ENCODE measurements around the gene CPPED1.

CPPED1 gene

GRCh38 chr16:12721841-12722421, 81.8 kb downstream of the CPPED1 start:
- TF ChIP-seq, protein P1, sequence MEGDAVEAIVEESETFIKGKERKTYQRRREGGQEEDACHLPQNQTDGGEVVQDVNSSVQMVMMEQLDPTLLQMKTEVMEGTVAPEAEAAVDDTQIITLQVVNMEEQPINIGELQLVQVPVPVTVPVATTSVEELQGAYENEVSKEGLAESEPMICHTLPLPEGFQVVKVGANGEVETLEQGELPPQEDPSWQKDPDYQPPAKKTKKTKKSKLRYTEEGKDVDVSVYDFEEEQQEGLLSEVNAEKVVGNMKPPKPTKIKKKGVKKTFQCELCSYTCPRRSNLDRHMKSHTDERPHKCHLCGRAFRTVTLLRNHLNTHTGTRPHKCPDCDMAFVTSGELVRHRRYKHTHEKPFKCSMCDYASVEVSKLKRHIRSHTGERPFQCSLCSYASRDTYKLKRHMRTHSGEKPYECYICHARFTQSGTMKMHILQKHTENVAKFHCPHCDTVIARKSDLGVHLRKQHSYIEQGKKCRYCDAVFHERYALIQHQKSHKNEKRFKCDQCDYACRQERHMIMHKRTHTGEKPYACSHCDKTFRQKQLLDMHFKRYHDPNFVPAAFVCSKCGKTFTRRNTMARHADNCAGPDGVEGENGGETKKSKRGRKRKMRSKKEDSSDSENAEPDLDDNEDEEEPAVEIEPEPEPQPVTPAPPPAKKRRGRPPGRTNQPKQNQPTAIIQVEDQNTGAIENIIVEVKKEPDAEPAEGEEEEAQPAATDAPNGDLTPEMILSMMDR (IDR thresholded peaks at IDR 0.05; ENCODE audit: insufficient read depth, low read length, missing control alignments), result no peak
- CTCF ChIA-PET, result no interaction called here
- H3K4me3 ChIP-seq (ENCODE audit: low read depth, low read length), result no peak overlapping the region
- POLR2A ChIA-PET, result no interaction called here
- no peak for DNase-seq (ENCODE audit: low read depth, low spot score)

DNA sequence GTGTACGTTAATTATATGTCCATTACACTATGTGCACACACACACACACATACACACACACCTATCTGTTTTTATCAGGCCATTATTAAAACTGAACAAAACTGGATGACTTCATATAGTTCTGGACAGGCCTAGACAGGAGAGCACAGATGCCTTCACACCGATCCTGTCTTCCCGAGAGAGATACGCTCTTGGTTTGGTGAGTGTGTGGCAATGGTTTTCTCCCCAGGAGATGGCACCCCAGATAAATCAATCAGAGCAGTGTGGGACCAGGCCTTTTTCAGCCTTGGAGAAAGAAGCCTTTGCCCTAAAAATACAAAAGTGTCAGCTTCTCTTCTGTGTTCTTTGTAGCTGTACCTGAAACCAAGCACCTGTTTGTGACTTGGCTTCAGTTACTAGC, 83.7 kb downstream of the CPPED1 start:
- ChIA-PET POLR2A (no interaction called here), CTCF (no interaction called here)
- no peak for DNase-seq (ENCODE audit: low read depth, low spot score)

GRCh38 chr16:12716658-12717057, 87.0 kb downstream of the CPPED1 start:
- ChIA-PET CTCF (no interaction called here), POLR2A (no interaction called here)
- no peak overlapping the region for H3K4me3 ChIP-seq (ENCODE audit: low read depth, low read length)
- no peak for DNase-seq (ENCODE audit: low read depth, low spot score)
- TF ChIP-seq, protein P1 (IDR thresholded peaks at IDR 0.05; ENCODE audit: insufficient read depth, low read length, missing control alignments), result no peak

More for the DNA sequence above, 83.7 kb downstream of the CPPED1 start:
- no peak overlapping the region for H3K4me3 ChIP-seq (ENCODE audit: low read depth, low read length)
- TF ChIP-seq, protein P1 (IDR thresholded peaks at IDR 0.05; ENCODE audit: insufficient read depth, low read length, missing control alignments), result no peak

DNA sequence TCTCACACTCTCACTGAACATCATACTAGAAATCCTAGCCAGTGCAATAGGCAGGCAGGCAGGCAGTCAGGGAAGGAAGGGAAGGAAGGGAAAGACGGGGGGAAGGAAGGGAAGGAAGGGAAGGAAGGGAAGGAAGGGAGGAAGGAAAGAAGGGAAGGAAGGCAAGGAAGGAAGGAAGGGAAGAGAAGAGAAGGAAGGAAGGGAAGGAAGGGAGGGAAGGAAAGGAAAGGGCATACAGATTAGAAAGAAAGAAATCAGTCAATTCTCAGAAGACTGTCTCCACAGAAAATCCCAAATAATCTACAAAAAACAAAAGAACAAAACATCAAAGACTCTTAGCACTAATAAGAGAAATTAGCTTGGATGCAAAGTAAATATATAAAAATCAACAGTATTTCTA, 93.9 kb downstream of the CPPED1 start:
- CTCF ChIA-PET, result no interaction called here
- no peak overlapping the region for H3K4me3 ChIP-seq (ENCODE audit: low read depth, low read length)
- no peak for DNase-seq (ENCODE audit: low read depth, low spot score)
- TF ChIP-seq, protein P1 (IDR thresholded peaks at IDR 0.05; ENCODE audit: insufficient read depth, low read length, missing control alignments), result no peak
- POLR2A ChIA-PET, result no interaction called here

DNA sequence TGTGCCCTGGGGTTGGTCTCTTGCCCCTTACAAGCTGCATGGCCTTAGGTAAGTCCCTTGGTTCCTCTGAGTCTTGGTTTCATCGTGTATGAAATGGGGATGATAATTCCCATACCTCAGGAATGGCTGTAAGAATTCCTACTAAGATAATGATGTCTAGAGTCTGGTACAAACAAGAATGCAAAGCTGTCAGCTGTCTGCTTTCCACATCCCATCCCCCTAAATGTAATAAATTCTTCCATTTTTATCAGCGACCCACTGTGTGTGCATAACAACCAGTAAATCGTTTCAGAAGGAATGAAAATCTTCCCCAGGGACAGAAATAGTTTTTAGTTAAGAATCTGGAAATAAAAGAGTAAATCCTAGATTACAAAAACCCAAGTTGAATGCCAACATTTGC, 95.4 kb downstream of the CPPED1 start:
- TF ChIP-seq, protein P1 (IDR thresholded peaks at IDR 0.05; ENCODE audit: insufficient read depth, low read length, missing control alignments), result no peak
- POLR2A ChIA-PET, result no interaction called here
- no peak for DNase-seq (ENCODE audit: low read depth, low spot score)
- no peak overlapping the region for H3K4me3 ChIP-seq (ENCODE audit: low read depth, low read length)
- CTCF ChIA-PET, result no interaction called here

DNA sequence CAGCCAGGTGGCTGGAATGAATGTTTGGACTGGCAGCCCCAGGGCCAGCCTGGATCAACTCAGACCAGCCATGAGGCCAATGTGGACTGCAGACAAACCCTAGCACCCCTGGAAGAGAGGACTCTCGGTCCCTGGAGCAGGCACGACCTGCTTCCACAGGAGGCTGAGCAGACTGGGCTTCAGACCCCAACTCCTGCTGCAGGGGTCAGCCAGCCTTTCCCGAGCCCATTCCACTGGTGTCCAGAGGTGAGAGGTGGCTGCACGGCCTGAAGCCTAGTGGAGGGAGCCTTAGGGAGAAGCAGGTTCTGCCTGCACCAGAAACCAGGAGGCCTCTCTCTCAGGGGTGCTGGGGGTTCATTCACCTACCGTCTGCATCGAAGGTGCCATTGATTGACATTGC, 97.1 kb downstream of the CPPED1 start:
- TF ChIP-seq, protein P1 (IDR thresholded peaks at IDR 0.05; ENCODE audit: insufficient read depth, low read length, missing control alignments), result no peak
- ChIA-PET CTCF (no interaction called here), POLR2A (no interaction called here)
- no peak overlapping the region for H3K4me3 ChIP-seq (ENCODE audit: low read depth, low read length)
- no peak for DNase-seq (ENCODE audit: low read depth, low spot score)

Data from AG04449 (cell line).